Mesendoderm (in vitro differentiated cells): Measurements from ENCODE around the gene NCF2.

ENCODE experiments used
- DNase-seq: peaks from one replicate; pipeline ENCODE4 v3.0.0; 2013
- H2AK5ac ChIP-seq: 2 replicates; pipeline ENCODE4 v1.6.1; 2013; ENCODE audit warnings: low read length, inconsistent platforms
- H2BK120ac ChIP-seq: 2 replicates; pipeline ENCODE4 v1.6.1; 2013; ENCODE audit warnings: low read depth, mild to moderate bottlenecking, low read length, moderate library complexity, mixed read lengths
- H2BK15ac ChIP-seq: replicated peaks from 2 replicates; pipeline ENCODE4 v1.6.1; 2013; ENCODE audit warnings: low read depth, mild to moderate bottlenecking, moderate library complexity
- H2BK5ac ChIP-seq: 2 replicates; pipeline ENCODE4 v1.6.1; 2013; ENCODE audit warnings: low read length, inconsistent platforms
- H3K18ac ChIP-seq: 2 replicates; pipeline ENCODE4 v1.6.1; 2013; ENCODE audit warnings: mild to moderate bottlenecking, low read length, mixed read lengths
- H3K23ac ChIP-seq: one replicate; pipeline ENCODE4 v1.6.1; 2013; ENCODE audit warnings: low read length
- H3K27ac ChIP-seq: 2 replicates; pipeline ENCODE4 v1.5.1; 2013; ENCODE audit warnings: low read depth, mild to moderate bottlenecking, inconsistent platforms, low read length, moderate library complexity
- H3K27me3 ChIP-seq: 2 replicates; pipeline ENCODE4 v1.6.1; 2013; ENCODE audit warnings: low read length, control low read depth, mild to moderate bottlenecking, inconsistent platforms; ENCODE audit not compliant: insufficient read depth, poor library complexity
- H3K36me3 ChIP-seq: 2 replicates; pipeline ENCODE4 v1.6.1; 2013; ENCODE audit warnings: low read length, inconsistent platforms; ENCODE audit not compliant: control insufficient read depth, insufficient read depth
- H3K4ac ChIP-seq: one replicate; pipeline ENCODE4 v1.6.1; 2013; ENCODE audit warnings: low read depth, mild to moderate bottlenecking, low read length, moderate library complexity
- H3K4me1 ChIP-seq: 2 replicates; pipeline ENCODE4 v1.6.1; 2013; ENCODE audit warnings: low read depth, low read length, inconsistent platforms; ENCODE audit not compliant: control insufficient read depth
- H3K4me2 ChIP-seq: 2 replicates; pipeline ENCODE4 v1.6.1; 2013; ENCODE audit warnings: low read length
- H3K4me3 ChIP-seq: 2 replicates; pipeline ENCODE4 v1.5.1; 2013; ENCODE audit warnings: mild to moderate bottlenecking, low read length
- H3K56ac ChIP-seq: one replicate; pipeline ENCODE4 v1.6.1; 2013; ENCODE audit warnings: low read length
- H3K79me1 ChIP-seq: 2 replicates; pipeline ENCODE4 v1.6.1; 2013; ENCODE audit warnings: low read length, inconsistent platforms
- H3K79me2 ChIP-seq: 2 replicates; pipeline ENCODE4 v1.6.1; 2013; ENCODE audit warnings: mild to moderate bottlenecking, low read length; ENCODE audit not compliant: control insufficient read depth, insufficient read depth
- H3K9ac ChIP-seq: 2 replicates; pipeline ENCODE4 v1.6.1; 2013; ENCODE audit warnings: low read length, inconsistent platforms
- H4K5ac ChIP-seq: one replicate; pipeline ENCODE4 v1.6.1; 2013; ENCODE audit warnings: low read length
- H4K8ac ChIP-seq: one replicate; pipeline ENCODE4 v1.6.1; 2013; ENCODE audit warnings: low read depth, mild to moderate bottlenecking, control low read depth, low read length, moderate library complexity
- WGBS: extraction: QIAGEN DNeasy Blood & Tissue Kit; methylation state at CpG from one replicate; pipeline ENCODE4 v1.1.7; 2013; ENCODE audit warnings: low lambda C conversion rate, missing lambda C conversion rate; ENCODE audit not compliant: insufficient coverage; ENCODE audit errors: extremely low coverage; 5-methylcytosine and 5-hydroxymethylcytosine counted together

The NCF2 gene

DNA sequence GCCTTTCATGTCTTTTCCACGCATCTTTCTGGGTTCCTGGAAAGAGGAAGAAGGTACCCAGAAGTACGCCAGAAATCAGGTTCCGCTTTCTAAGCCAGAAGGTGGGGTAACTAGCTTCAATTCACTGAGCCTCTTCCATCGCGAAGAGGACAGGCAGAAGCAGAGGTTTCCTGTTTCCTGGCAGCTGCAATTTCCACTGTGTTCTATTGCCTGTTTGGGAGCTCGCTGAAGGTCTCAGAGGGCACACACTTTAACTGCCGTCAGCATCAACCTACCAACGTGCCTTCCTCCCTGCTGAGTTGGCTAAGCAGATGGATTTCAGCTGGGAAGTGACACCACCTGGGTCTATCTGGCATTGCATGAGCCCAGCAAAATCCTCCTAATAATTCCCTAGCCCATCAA lies 10.0 kb downstream of the NCF2 start:
- H3K4me3 ChIP-seq = no peak overlapping the region
- H3K18ac ChIP-seq = no peak overlapping the region
- H3K4me1 ChIP-seq = no peaks in the 10 kb centered on the region
- no peaks in the 10 kb centered on the region for H3K27me3 ChIP-seq
- H3K4me2 ChIP-seq = no peak overlapping the region
- no peaks in the 10 kb centered on the region for H3K79me2 ChIP-seq
- no peak overlapping the region for H3K23ac ChIP-seq
- H2BK15ac ChIP-seq = no peak overlapping the region
- H3K9ac ChIP-seq = no peak overlapping the region
- H3K4ac ChIP-seq = no peak overlapping the region
- WGBS = no CpG with 5 or more reads among the region's 8 CpGs
- no peak overlapping the region for H2BK5ac ChIP-seq
- no peak overlapping the region for H2BK120ac ChIP-seq
- DNase-seq = peak; percentile 73
- H4K5ac ChIP-seq = no peak overlapping the region
- H4K8ac ChIP-seq = no peak overlapping the region
- no peaks in the 10 kb centered on the region for H3K79me1 ChIP-seq
- H3K36me3 ChIP-seq = no peaks in the 10 kb centered on the region
- peak overlapping the region; percentile 10 for H3K56ac ChIP-seq
- H2AK5ac ChIP-seq = no peak overlapping the region
- H3K27ac ChIP-seq = no peak overlapping the region

DNA sequence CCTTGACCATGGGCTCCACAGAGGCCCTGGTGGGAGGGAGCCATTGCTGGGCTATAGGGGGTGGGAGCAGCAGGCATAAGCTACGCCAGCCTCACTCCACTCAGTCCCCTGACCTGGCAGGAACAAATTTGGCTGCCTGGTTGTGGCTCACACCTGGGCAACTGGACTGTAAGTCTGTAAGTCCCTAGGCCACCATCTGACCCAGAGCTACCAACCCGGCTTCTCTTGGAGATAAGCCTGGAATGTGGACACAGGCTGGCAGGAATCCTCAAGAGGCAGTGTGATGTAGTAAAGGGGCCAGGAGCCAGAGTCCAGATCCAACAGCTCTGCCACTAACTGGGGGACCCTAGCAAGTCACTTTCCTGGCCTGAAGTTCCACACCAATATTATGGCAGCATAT lies 11.4 kb downstream of the NCF2 start:
- no peak overlapping the region for H2BK15ac ChIP-seq
- H3K79me1 ChIP-seq = no peaks in the 10 kb centered on the region
- H3K18ac ChIP-seq = no peak overlapping the region
- no peaks in the 10 kb centered on the region for H3K4me1 ChIP-seq
- no peak overlapping the region for H3K27ac ChIP-seq
- no peak overlapping the region for H3K23ac ChIP-seq
- H2BK5ac ChIP-seq = no peak overlapping the region
- H4K8ac ChIP-seq = no peak overlapping the region
- H3K36me3 ChIP-seq = no peaks in the 10 kb centered on the region
- no peaks in the 10 kb centered on the region for H3K27me3 ChIP-seq
- no peak overlapping the region for H2BK120ac ChIP-seq
- no CpG with 5 or more reads among the region's 2 CpGs for WGBS
- H2AK5ac ChIP-seq = no peak overlapping the region
- no peaks in the 10 kb centered on the region for H3K79me2 ChIP-seq
- H3K9ac ChIP-seq = no peak overlapping the region
- no peak overlapping the region for H3K4ac ChIP-seq
- H3K4me2 ChIP-seq = no peak overlapping the region
- H4K5ac ChIP-seq = no peak overlapping the region
- H3K4me3 ChIP-seq = no peak overlapping the region
- no peak overlapping the region for H3K56ac ChIP-seq
- DNase-seq = no peak

DNA sequence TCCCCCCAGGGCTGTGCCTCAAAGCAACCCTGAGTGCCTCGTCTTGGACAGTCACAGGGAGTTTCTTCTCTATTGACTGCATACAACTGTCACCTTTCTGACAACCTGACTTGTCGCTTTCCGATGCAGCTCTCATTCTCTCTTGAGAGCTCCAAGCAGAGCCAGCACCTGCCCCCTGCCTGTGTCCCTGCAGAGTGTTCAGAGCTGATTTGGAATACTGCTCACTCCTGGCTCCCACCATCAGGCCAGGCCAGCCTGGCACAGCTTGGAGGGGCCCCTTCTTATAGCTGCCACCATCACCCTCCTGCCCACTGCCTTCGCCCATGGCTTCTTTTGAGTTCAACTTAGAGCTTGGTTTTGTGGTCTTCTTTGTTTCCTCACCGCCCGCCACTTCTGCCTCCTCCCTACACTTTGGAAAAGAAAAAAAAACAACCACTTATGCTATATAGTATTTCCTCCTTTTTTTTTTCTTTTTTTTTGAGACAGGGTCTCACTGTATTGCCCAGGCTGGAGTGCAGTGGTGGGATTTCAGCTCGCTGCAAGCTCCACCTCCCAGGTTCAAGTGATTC lies 12.3 kb downstream of the NCF2 start:
- H3K27me3 ChIP-seq = no peaks in the 10 kb centered on the region
- no peaks in the 10 kb centered on the region for H3K4me1 ChIP-seq
- no peak overlapping the region for H3K9ac ChIP-seq
- no peak overlapping the region for H4K8ac ChIP-seq
- H3K4ac ChIP-seq = no peak overlapping the region
- H3K36me3 ChIP-seq = no peaks in the 10 kb centered on the region
- no peak overlapping the region for H2BK5ac ChIP-seq
- no CpG with 5 or more reads among the region's 7 CpGs for WGBS
- H3K23ac ChIP-seq = no peak overlapping the region
- H3K27ac ChIP-seq = no peak overlapping the region
- no peak overlapping the region for H3K4me3 ChIP-seq
- H3K18ac ChIP-seq = no peak overlapping the region
- H2BK120ac ChIP-seq = no peak overlapping the region
- no peak overlapping the region for H3K4me2 ChIP-seq
- no peak overlapping the region for H3K56ac ChIP-seq
- H3K79me2 ChIP-seq = no peaks in the 10 kb centered on the region
- no peaks in the 10 kb centered on the region for H3K79me1 ChIP-seq
- no peak overlapping the region for H2BK15ac ChIP-seq
- no peak overlapping the region for H4K5ac ChIP-seq
- DNase-seq = no peak
- H2AK5ac ChIP-seq = no peak overlapping the region

DNA sequence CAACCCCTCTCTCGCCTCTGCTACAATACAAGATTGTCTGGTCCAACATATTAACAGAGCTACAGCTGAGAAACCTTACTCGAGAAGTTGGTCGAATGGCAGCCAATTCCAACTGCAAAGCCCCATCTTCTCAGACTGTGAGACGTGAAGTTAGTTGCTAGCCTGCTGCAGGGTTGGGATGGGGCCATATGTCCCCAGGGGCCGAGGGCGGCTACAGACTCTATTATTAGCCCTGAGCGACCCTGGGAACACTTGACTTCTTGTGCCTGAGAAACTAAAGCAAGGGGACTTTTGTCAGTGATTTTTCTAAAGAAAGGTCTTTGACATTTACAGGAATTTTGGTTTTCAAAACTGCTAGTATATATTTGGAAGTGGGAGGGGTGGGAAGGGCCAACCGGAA lies 13.7 kb downstream of the NCF2 start:
- no peak for DNase-seq
- Histone ChIP-seq H3K4me2 (no peak overlapping the region), H3K27ac (no peak overlapping the region), H2BK15ac (no peak overlapping the region), H2AK5ac (no peak overlapping the region), H3K4ac (no peak overlapping the region), H3K79me2 (no peaks in the 10 kb centered on the region), H3K27me3 (no peaks in the 10 kb centered on the region), H3K79me1 (no peaks in the 10 kb centered on the region), H3K36me3 (no peaks in the 10 kb centered on the region), H3K18ac (no peak overlapping the region), H3K4me1 (no peaks in the 10 kb centered on the region), H3K23ac (no peak overlapping the region), H3K56ac (no peak overlapping the region), H4K8ac (no peak overlapping the region), H3K4me3 (no peak overlapping the region), H2BK5ac (no peak overlapping the region), H2BK120ac (no peak overlapping the region), H3K9ac (no peak overlapping the region), H4K5ac (no peak overlapping the region)
- no CpG with 5 or more reads among the region's 8 CpGs for WGBS

DNA sequence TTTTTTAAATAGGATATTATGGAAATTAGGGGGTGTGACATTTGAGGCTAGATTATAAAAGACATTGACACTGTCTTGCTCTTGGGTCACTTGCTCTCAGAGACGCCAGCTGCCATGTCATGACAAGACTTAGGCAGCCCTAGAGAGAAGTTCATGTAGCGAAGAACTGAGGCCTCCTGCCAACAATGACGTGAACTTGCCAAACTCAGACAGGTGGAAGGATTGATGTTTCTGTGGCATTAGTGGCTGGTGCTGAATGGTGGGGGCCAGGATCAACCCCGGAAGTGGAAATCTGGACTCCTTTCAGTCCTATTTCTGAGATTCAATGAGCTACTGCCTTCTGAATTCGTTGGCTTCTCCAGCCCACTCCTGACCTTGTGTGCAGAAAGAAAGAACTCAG lies 14.7 kb downstream of the NCF2 start:
- WGBS = no CpG with 5 or more reads among the region's 5 CpGs
- no peaks in the 10 kb centered on the region for H3K27me3 ChIP-seq

DNA sequence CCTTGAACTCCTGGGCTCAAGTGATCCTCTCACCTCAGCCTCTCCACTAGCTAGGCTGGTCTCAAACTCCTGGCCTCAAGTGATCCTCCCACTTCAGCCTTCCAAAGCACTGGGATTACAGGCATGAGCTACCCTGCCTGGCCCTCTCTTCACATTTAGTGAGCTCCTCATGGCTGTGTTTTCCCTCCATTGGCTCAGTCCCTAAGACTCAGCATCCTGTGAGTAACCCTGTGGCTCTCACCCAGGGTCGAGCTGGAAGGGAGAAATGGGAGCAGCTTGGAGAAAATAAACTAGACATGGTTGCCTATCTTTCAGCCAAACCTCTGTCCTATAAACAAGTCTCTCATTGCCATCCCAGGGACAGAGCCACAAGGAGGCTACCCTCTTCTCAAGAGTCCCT lies 17.5 kb downstream of the NCF2 start:
- Histone ChIP-seq H3K18ac (no peak overlapping the region), H2AK5ac (no peak overlapping the region), H3K27me3 (no peaks in the 10 kb centered on the region), H3K23ac (no peak overlapping the region), H3K4me3 (no peak overlapping the region), H4K5ac (no peak overlapping the region), H3K56ac (no peak overlapping the region), H3K36me3 (no peaks in the 10 kb centered on the region), H3K79me2 (no peaks in the 10 kb centered on the region), H3K9ac (no peak overlapping the region), H3K4me1 (no peaks in the 10 kb centered on the region), H3K4ac (no peak overlapping the region), H4K8ac (no peak overlapping the region), H2BK15ac (no peak overlapping the region), H3K79me1 (no peaks in the 10 kb centered on the region), H3K4me2 (no peak overlapping the region), H2BK120ac (no peak overlapping the region), H2BK5ac (no peak overlapping the region), H3K27ac (no peak overlapping the region)
- no peak for DNase-seq
- no CpG with 5 or more reads among the region's 1 CpG for WGBS

More for the DNA sequence above, 14.7 kb downstream of the NCF2 start:
- Histone ChIP-seq H4K5ac (no peak overlapping the region), H3K79me2 (no peaks in the 10 kb centered on the region), H3K27ac (no peak overlapping the region), H3K4ac (no peak overlapping the region), H3K4me1 (no peaks in the 10 kb centered on the region), H3K23ac (no peak overlapping the region), H2BK120ac (no peak overlapping the region), H4K8ac (no peak overlapping the region), H2AK5ac (no peak overlapping the region), H3K36me3 (no peaks in the 10 kb centered on the region), H3K79me1 (no peaks in the 10 kb centered on the region), H3K9ac (no peak overlapping the region), H2BK15ac (no peak overlapping the region), H3K18ac (no peak overlapping the region), H3K4me3 (no peak overlapping the region), H3K4me2 (no peak overlapping the region), H3K56ac (no peak overlapping the region), H2BK5ac (no peak overlapping the region)
- no peak for DNase-seq
